Uterus (tissue), 4 donors: ENCODE data around the gene PTPRN2. TPM values are rescaled to one million over a fixed set of nuclear protein-coding genes. Genes with fewer than 3 reads are reported as not detected.

Source experiments
- DNase-seq, 2 donors: peaks; one replicate each; pipeline ENCODE4 v3.0.0-alpha.2; 2019 to 2020
- H3K27ac ChIP-seq, 2 donors: fragments of 200-600 bp; sonication (generic); 1 replicate in 1 of 2; 2 replicates in 1 of 2; pipeline ENCODE4 v1.5.1; 2016 to 2018
- H3K27me3 ChIP-seq, 2 donors: fragments of 200-600 bp; sonication (generic); one replicate each; pipeline ENCODE4 v1.5.1; 2018 to 2019; ENCODE audit warnings: control low read depth in 1 of 2
- H3K36me3 ChIP-seq, 2 donors: fragments of 200-600 bp; sonication (generic); one replicate each; pipeline ENCODE4 v1.5.1; 2019; ENCODE audit warnings: control low read depth in 1 of 2
- H3K4me1 ChIP-seq, 2 donors: fragments of 200-600 bp; sonication (generic); one replicate each; pipeline ENCODE4 v1.5.1; 2018 to 2019; ENCODE audit warnings: control low read depth in 1 of 2
- H3K4me3 ChIP-seq, 2 donors: fragments of 200-600 bp; sonication (generic); 1 replicate in 1 of 2; 2 replicates in 1 of 2; pipeline ENCODE4 v1.5.1; 2018 to 2019; ENCODE audit warnings: mild to moderate bottlenecking in 1 of 2
- H3K9me3 ChIP-seq, 2 donors: fragments of 200-600 bp; sonication (generic); one replicate each; pipeline ENCODE4 v1.5.1; 2019; ENCODE audit warnings: control low read depth in 1 of 2
- POLR2A ChIP-seq, 2 donors: fragments of 450-650 bp; IDR thresholded peaks; one replicate each; pipeline ENCODE4 v1.6.1; 2016; ENCODE audit warnings: antibody characterized with exemption in 2 of 2, mild to moderate bottlenecking in 1 of 2, moderate library complexity in 1 of 2
- intact Hi-C: fragments of 100-400 bp; cut with DNase I; formaldehyde crosslinking; loops from one replicate; pipeline ENCODE4 v1.15.1; 2023; ENCODE audit warnings: low total_unique reads
- total RNA-seq, 4 donors: library from RNA; depleted of rRNA in 3 of 4; stranded (reverse); fragments of >200 nt in 3 of 4; gene quantifications; one replicate each; pipeline versions ENCODE4 v1.1.0 to v1.2.4, GENCODE V29; 2014 to 2023
- TF ChIP-seq, protein P1 (sequence below), 4 experiments: fragments of 200-600 bp in 2 of 4; fragments of 450-650 bp in 2 of 4; sonication (generic) in 2 of 4; IDR thresholded peaks; one replicate each; pipeline ENCODE4 v1.5.1; 2016 to 2019; ENCODE audit warnings: antibody characterized with exemption in 4 of 4, mild to moderate bottlenecking in 2 of 4, moderate library complexity in 1 of 4
- donor health status: DM: yes; HTN: yes; CAD: no.

PTPRN2 gene
- total RNA-seq, 4 donors from 2014 or later = 1.2 to 5.2 (median 2.3) TPM

DNA sequence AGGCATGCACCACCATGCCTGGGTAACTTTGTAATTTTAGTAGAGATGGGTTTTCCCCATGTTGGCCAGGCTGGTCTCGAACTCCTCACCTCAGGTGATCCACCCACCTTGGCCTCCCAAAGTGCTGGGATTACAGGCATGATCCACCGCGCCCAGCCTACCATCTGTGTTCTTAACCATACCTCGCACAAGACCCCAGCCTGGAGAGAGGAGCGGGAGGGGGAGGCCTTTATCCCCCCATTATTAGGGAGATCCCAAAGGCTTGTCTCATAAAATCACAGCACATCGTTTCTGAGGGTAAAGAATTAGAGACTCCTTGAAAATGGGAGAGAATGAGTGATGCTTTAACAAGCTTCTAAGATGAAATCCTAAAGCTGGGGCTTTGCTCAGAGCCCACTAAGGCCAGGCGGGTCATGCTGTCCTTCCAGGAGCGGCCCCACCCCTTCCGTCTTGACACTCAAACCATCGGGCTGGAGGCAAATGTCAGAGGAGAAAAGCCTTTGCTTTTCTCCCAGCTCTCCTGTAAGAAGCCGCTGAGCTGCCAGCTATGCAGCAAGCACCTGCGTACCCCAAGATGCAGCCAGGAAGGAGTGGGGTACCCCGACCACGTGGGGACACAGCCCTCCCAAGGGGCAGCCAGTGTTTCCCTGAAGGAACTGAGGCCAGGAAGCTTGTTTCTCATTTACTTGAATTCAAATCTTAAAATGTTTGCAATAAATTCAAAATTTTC is 339.7 kb downstream of the PTPRN2 start:
- no peaks in the 10 kb centered on the region for H3K9me3 ChIP-seq
- no peak overlapping the region for H3K4me3 ChIP-seq
- no peaks in the 10 kb centered on the region for H3K27me3 ChIP-seq
- TF ChIP-seq, protein P1, sequence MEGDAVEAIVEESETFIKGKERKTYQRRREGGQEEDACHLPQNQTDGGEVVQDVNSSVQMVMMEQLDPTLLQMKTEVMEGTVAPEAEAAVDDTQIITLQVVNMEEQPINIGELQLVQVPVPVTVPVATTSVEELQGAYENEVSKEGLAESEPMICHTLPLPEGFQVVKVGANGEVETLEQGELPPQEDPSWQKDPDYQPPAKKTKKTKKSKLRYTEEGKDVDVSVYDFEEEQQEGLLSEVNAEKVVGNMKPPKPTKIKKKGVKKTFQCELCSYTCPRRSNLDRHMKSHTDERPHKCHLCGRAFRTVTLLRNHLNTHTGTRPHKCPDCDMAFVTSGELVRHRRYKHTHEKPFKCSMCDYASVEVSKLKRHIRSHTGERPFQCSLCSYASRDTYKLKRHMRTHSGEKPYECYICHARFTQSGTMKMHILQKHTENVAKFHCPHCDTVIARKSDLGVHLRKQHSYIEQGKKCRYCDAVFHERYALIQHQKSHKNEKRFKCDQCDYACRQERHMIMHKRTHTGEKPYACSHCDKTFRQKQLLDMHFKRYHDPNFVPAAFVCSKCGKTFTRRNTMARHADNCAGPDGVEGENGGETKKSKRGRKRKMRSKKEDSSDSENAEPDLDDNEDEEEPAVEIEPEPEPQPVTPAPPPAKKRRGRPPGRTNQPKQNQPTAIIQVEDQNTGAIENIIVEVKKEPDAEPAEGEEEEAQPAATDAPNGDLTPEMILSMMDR (IDR thresholded peaks at IDR 0.05) = no peak
- TF ChIP-seq POLR2A (IDR thresholded peaks at IDR 0.05) = no peak
- H3K27ac ChIP-seq = no peak overlapping the region
- no peaks in the 10 kb centered on the region for H3K36me3 ChIP-seq
- no peaks in the 10 kb centered on the region for H3K4me1 ChIP-seq
- no peak for DNase-seq
- intact Hi-C loops = no loop called here

- TF ChIP-seq, protein P1 (IDR thresholded peaks at IDR 0.05) = no peak
- TF ChIP-seq POLR2A (IDR thresholded peaks at IDR 0.05) = no peak
- Histone ChIP-seq H3K36me3 (no peaks in the 10 kb centered on the region), H3K27ac (no peak overlapping the region), H3K4me3 (no peak overlapping the region), H3K27me3 (no peaks in the 10 kb centered on the region), H3K9me3 (no peaks in the 10 kb centered on the region), H3K4me1 (no peaks in the 10 kb centered on the region)
- intact Hi-C loops = no loop called here
- DNase-seq = no peak
These were observed 340.5 kb downstream of the PTPRN2 start for GRCh38 chr7:158246960-158247673.

- Histone ChIP-seq H3K4me1 (no peaks in the 10 kb centered on the region), H3K9me3 (no peaks in the 10 kb centered on the region), H3K27ac (no peak overlapping the region), H3K27me3 (no peaks in the 10 kb centered on the region), H3K4me3 (no peak overlapping the region), H3K36me3 (no peaks in the 10 kb centered on the region)
- intact Hi-C loops = no loop called here
- TF ChIP-seq, protein P1 (IDR thresholded peaks at IDR 0.05) = no peak
- no peak for TF ChIP-seq POLR2A (IDR thresholded peaks at IDR 0.05)
- no peak for DNase-seq
These were observed 341.2 kb downstream of the PTPRN2 start for GRCh38 chr7:158246272-158246959.

- Histone ChIP-seq H3K9me3 (no peaks in the 10 kb centered on the region), H3K36me3 (no peaks in the 10 kb centered on the region), H3K27me3 (no peaks in the 10 kb centered on the region), H3K27ac (no peak overlapping the region), H3K4me3 (no peak overlapping the region), H3K4me1 (no peaks in the 10 kb centered on the region)
- TF ChIP-seq POLR2A (IDR thresholded peaks at IDR 0.05) = no peak
- TF ChIP-seq, protein P1 (IDR thresholded peaks at IDR 0.05) = no peak
- DNase-seq = no peak
- intact Hi-C loops = no loop called here
These were observed 341.9 kb downstream of the PTPRN2 start for GRCh38 chr7:158245724-158246041.
